Activated CD4-positive, alpha-beta T cell treated with anti-CD3 and anti-CD28 coated beads, Interleukin-2, amount 50 U/mL, for 1 hour (primary cell): ENCODE results near the gene LEPROT.
"Not testable (repeated sequence)": the region's sequence is repeated elsewhere in the genome, so short reads cannot be mapped to it uniquely, and the experiment has no call there.

Experiments
- DNase-seq: peaks from one replicate; pipeline ENCODE4 v3.0.0-alpha.2; 2020

LEPROT gene

DNA sequence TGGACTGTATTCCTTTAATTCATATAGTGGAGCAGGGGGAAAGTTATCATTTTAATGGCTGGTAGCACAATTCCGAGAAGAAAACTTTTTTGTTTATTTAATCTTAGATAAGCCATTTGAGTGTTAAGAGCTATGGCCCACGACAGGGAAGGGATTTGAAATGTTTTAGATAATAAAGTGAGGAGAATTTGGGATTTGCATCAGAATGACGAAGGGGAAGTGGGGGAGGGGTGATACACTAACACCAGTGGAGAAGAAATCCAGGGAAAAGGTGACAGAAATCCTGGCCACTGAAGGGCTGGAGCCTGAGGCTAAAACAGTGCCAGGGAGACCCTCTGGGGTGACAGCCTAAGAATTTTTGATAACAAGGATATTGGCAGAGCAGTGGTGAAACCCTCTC is 21.0 kb downstream of the LEPROT start:
- no peak for DNase-seq

- DNase-seq: no peak
Observed at GRCh38 chr1:65442442-65442841, 22.0 kb downstream of the LEPROT start.

DNA sequence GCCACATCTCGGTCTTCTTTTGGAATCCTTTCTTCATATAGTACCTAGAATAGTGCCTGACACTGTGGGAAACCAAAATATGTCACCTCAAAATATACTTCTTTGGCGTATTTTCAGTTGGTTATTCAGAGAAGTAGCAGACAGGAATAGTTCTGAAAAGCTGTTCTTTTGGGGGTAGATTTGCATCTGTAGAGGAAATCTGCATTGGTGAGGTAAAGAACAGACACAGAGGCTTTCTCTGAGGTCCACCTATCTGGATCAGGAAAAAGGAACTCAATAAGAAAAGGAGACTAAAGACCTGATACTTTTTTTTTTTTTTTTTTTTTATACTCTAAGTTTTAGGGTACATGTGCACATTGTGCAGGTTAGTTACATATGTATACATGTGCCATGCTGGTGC is 23.2 kb downstream of the LEPROT start:
- DNase-seq: no peak

GRCh38 chr1:65444128-65444640 is 23.7 kb downstream of the LEPROT start:
- DNase-seq: no peak

- DNase-seq: no peak
Observed at GRCh38 chr1:65445837-65446236, 25.4 kb downstream of the LEPROT start.

DNA sequence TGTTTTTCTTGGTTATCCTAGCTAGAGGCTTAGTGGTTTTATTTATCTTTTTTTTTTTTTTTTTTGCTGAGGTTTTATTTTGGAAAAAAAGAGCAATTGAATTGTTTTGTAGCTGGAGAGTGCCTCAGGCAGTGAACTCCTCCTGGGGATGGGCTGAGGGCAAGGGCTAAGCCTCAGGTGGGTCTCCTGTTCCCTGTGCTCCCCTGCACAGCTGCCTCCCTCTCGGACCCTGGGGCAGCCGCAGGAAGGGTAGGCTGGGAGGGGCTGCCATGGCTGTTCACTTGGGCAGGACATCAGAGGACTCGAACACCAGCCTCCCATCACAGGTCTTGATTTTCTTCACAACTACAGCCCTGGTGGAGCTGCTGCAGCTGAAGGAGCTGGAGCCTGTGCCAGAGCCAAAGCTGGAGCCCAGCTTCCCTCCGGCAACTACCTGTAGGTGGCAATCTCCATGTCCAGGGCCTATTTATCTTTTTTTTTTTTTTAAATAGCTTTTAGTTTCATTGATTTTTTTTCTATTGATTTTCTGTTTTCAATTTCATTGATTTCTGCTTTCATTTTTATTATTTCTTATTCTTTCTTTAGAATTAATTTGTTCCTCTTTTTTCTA is 28.9 kb downstream of the LEPROT start:
- DNase-seq: no peak

GRCh38 chr1:65455678-65456077 is 35.2 kb downstream of the LEPROT start:
- not testable (repeated sequence) for DNase-seq

GRCh38 chr1:65456481-65456880 is 36.0 kb downstream of the LEPROT start:
- no peak for DNase-seq

GRCh38 chr1:65457868-65458267 is 37.4 kb downstream of the LEPROT start:
- DNase-seq: no peak

GRCh38 chr1:65458730-65459396 is 38.4 kb downstream of the LEPROT start:
- DNase-seq: no peak

DNA sequence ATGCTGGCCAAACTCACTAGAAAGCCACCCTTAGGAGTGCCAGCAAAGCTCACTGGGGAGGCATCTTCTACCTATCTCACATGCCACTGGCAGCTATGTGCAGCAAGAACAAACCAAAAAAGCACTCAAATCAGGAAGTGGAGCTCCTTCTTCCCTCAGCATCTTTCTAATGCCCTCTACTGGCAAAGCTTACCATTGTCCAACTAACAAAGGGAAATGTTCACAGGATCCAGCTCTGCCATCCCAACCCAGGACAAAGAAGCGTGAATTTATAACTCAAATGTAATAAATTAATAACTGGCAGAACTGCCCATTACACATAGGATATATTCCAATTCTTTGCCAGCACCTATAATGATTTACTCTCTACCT is 38.9 kb downstream of the LEPROT start:
- no peak for DNase-seq

- DNase-seq: not testable (repeated sequence)
Observed at GRCh38 chr1:65465837-65466236, 45.4 kb downstream of the LEPROT start.

GRCh38 chr1:65467536-65467935 is 47.1 kb downstream of the LEPROT start:
- DNase-seq: no peak

DNA sequence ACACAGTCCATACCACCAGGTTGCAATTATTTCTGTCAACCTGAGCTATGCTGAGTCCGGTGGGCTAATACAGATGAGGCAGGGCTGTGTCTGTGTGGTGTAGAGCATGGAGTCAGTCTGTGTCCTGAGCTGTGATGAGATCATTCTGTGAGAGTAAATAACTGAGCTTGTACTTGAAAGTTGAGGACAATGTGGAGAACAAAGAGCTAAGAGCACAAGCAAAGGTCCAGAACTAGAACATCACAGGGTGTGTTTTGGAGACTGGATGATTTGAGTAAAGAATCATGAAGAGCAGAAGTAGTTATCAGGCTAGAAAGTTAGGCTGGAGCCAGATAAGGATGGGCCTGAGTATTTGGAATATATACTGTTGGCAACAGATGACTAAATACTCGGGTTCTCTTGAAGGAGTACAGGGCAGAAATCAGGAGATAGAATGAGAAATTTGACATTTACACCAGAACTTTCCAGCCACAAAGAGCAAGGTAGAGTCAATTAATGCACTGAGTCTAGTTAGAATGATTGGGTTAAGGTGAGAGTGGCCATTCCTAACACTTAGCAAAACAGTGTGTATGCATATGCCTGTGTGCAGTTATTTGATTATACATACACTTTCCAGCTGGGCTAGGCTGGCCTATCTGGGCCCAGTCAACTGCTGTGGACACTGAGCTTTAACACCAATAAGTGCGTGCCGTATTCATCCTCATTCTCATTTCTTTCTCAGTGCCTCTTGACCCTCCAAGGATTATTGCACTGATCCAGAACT is 48.8 kb downstream of the LEPROT start:
- DNase-seq: no peak

DNA sequence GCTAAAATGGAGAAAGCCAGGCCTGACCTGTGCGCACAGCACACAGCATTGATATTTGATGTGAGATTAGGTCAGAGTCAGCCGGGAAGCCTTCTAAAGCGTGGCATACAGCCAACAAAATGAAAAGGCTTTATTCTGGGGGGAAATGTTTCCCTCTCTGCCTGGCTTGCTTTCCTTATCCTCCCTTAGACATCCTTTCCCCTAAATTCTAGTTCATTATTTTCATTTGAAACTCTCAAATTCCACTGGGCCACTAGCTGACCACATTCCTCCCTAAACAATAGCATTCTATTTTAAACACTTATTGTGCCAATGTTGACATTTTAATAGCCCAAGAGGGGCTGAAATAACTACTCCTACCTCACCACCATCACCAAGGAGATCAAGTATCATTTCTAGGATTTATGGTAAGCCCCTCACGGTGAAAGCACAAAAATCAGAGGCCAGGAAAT is 49.4 kb downstream of the LEPROT start:
- no peak for DNase-seq

- DNase-seq: no peak
Observed at GRCh38 chr1:65470766-65471165, 50.3 kb downstream of the LEPROT start.

DNA sequence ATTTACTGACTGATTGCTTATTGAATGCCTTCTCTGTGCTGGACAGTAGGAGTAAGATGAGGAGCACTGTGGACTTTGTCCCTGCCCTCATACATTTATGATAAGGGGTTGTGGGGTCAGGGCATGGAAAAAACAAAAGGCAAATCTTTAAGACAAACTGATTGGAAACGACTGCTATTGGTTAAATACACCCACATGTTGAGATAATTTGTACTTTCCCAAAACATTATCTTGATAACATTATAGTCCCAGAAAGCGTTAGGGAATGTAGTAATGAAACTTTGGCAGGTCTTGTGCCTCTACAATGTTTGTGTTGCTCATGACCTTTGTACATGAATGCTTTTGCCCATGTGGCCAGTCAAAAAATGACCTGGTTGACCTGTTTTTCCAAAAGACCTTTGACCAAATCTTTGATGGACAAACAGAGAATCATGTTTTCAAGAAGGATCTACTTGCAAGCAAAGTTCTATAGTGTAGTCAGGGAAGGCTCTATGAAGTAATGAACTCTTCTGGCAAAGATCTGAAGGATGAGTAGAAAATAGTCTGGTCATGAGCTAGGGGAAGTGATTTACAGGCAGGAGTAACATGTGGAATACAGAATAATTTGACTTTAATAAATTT is 50.9 kb downstream of the LEPROT start:
- no peak for DNase-seq

GRCh38 chr1:65471861-65472332 is 51.4 kb downstream of the LEPROT start:
- DNase-seq: no peak

DNA sequence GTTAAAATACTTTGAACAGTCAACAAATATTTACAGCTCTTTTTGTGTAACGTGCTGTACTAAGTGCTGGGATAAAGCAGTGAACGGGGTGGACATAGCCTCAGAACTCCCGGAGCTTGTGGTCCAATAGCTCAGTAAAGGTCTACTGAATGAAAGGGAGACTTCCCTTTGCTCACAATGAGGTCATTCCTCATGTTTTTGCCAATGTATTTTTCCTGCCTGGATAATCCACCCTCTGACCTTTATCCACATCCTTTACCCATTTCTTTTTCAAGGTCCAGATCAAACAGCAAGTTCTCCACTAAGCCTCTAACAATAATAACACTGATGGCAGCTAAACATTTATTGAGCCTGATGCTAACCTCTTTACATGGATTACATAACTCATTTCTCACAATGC is 55.9 kb downstream of the LEPROT start:
- DNase-seq: no peak

GRCh38 chr1:65477414-65478378 is 57.2 kb downstream of the LEPROT start:
- DNase-seq: no peak

- DNase-seq: no peak
Observed at GRCh38 chr1:65478379-65479026, 58.0 kb downstream of the LEPROT start.
